ENCODE results near the gene ZNHIT6. TPM values are rescaled to one million over a fixed set of nuclear protein-coding genes. Genes with fewer than 3 reads are reported as not detected.

ZNHIT6 gene
- total RNA-seq, 4 donors from 2014 or later = 13.6 to 31.2 (median 23.2) TPM

DNA sequence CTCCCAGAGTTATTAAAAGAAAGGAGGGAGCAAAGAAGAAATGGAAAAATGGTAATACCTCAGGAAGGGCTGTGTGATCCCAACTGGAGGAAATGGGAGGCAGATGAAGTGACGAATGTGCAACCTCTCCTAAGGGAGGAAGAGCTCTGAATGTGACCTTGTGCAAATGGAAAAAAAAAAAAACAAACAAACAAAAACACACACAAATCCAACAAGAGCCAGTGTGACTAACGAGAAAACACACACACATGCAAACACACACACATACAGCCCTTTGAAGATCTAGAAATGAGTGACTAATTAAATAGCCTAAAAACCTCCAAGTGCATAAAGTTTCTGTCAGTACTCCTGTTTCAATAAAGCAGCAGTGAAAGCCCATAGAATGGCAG is 78.7 kb downstream of the ZNHIT6 start:
- Histone ChIP-seq H3K9me3 (no peaks in the 10 kb centered on the region), H3K4me1 (no peaks in the 10 kb centered on the region), H3K36me3 (no peaks in the 10 kb centered on the region), H3K4me3 (no peak overlapping the region), H3K27ac (no peak overlapping the region), H3K27me3 (no peaks in the 10 kb centered on the region)
- intact Hi-C loops (cut with DNase I; ENCODE audit: low total_unique reads) = no loop called here
- TF ChIP-seq, protein P1, sequence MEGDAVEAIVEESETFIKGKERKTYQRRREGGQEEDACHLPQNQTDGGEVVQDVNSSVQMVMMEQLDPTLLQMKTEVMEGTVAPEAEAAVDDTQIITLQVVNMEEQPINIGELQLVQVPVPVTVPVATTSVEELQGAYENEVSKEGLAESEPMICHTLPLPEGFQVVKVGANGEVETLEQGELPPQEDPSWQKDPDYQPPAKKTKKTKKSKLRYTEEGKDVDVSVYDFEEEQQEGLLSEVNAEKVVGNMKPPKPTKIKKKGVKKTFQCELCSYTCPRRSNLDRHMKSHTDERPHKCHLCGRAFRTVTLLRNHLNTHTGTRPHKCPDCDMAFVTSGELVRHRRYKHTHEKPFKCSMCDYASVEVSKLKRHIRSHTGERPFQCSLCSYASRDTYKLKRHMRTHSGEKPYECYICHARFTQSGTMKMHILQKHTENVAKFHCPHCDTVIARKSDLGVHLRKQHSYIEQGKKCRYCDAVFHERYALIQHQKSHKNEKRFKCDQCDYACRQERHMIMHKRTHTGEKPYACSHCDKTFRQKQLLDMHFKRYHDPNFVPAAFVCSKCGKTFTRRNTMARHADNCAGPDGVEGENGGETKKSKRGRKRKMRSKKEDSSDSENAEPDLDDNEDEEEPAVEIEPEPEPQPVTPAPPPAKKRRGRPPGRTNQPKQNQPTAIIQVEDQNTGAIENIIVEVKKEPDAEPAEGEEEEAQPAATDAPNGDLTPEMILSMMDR (IDR thresholded peaks at IDR 0.05) = no peak
- TF ChIP-seq POLR2A (IDR thresholded peaks at IDR 0.05) = no peak
- DNase-seq = no peak

DNA sequence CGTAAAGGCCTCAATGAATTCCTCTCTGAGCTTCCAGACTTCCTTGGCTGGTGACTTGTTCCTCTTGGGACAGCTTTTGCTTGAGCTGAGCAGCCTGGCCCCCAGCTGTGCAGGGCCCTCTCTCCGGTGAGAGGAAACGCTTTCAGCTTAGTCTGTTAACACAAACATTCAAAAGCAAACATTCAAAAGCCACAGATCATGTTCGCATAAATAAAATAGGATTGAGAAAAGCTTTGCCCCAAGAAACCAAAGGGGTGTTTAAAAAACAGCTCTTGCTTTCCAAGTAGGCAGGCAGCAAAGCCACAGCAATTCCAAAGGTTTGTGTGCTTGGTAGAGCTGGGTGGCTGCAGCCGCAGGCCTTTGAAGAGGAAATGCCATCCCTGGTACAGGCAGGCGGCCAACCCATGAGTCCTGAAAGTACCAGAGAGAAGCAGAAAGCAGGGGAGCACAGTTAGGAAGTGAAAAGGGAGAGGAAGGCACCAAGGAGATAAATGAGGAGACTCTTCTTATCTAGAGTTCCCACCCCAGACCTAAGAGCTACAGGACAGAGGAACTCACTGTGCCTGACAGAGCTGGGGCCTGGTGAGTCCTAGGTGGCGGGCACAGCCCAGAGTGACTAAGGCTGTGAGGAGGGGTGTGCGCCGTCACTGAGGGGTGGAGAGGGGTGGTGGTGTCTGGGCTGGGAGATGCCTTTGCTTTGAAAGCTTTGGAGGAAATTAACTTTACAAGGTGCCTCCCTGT is 79.3 kb downstream of the ZNHIT6 start:
- H3K27me3 ChIP-seq = no peaks in the 10 kb centered on the region
- no peaks in the 10 kb centered on the region for H3K9me3 ChIP-seq
- H3K4me3 ChIP-seq = no peak overlapping the region
- H3K27ac ChIP-seq = no peak overlapping the region
- H3K4me1 ChIP-seq = no peaks in the 10 kb centered on the region
- DNase-seq = no peak
- no peaks in the 10 kb centered on the region for H3K36me3 ChIP-seq
- intact Hi-C loops (cut with DNase I; ENCODE audit: low total_unique reads) = no loop called here
- TF ChIP-seq, protein P1 (IDR thresholded peaks at IDR 0.05) = no peak
- TF ChIP-seq POLR2A (IDR thresholded peaks at IDR 0.05) = no peak

DNA sequence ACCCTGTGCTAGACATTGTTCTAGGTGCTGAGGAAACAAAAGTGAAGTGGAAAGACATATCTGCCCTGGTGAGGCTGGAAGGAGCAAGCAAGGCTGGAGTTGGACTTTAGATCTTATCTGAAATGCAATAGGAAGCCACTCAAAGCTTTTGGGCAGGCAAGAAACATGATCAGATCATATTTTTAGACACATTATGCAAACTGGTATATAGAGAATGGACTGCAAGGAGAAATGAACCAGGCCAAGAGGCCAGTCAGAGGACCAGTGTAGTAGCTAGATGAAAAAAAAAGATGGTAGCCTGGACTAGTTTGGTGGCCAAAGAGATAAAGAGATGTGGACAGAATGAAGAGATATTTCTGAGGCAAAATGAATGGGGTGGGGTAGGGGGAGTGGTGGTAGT is 81.4 kb downstream of the ZNHIT6 start:
- Histone ChIP-seq H3K36me3 (no peaks in the 10 kb centered on the region), H3K27me3 (no peaks in the 10 kb centered on the region), H3K4me3 (no peak overlapping the region), H3K9me3 (peaks cover 0 to 5% of the 10 kb centered on the region in 2 donors), H3K27ac (no peak overlapping the region), H3K4me1 (no peaks in the 10 kb centered on the region)
- DNase-seq = no peak
- no peak for TF ChIP-seq POLR2A (IDR thresholded peaks at IDR 0.05)
- TF ChIP-seq, protein P1 (IDR thresholded peaks at IDR 0.05) = no peak
- intact Hi-C loops (cut with DNase I; ENCODE audit: low total_unique reads) = no loop called here

DNA sequence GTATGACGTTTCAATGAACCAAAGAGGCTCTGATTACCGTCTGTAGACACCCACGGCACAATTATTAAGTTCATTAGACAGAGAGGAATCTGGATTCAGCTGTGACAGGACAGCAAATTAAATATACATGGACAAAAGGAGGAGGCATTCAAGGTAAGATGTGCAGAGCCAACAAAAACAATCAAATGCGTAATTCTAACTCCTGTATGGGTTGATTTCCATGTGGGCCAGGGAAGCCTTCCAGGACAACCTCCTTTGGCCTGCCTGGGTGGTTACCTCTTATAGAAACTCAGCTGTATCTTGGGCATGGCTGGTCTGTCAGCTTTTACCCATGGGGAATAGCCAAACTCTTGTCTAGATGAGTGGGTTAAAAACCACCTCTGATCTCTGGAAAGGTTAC is 83.9 kb downstream of the ZNHIT6 start:
- H3K9me3 ChIP-seq = peaks cover 0 to 11% of the 10 kb centered on the region in 2 donors
- no peak overlapping the region for H3K4me3 ChIP-seq
- no peak overlapping the region for H3K27ac ChIP-seq
- H3K27me3 ChIP-seq = no peaks in the 10 kb centered on the region
- H3K36me3 ChIP-seq = no peaks in the 10 kb centered on the region
- no peaks in the 10 kb centered on the region for H3K4me1 ChIP-seq
- intact Hi-C loops (cut with DNase I; ENCODE audit: low total_unique reads) = no loop called here
- no peak for TF ChIP-seq POLR2A (IDR thresholded peaks at IDR 0.05)
- TF ChIP-seq, protein P1 (IDR thresholded peaks at IDR 0.05) = no peak
- DNase-seq = no peak

DNA sequence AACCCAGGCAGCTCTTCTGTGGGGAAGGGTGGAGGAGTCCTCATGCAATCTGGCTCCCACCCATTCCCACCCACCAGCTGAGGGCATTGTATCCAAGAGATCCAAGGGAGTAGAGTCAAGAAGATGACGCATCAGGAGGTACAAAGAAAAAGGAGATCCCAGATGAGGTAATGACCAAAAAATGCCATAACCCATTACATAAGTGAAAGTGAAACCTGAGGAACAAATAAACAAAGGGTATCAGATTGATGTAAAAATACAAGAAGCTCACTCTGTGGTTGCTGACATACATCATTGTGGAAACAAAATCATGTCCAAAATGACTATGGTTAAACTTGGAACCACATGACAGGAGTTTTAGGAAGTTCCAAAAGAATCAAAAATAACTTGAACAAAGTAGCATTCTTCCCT is 85.2 kb downstream of the ZNHIT6 start:
- intact Hi-C loops (cut with DNase I; ENCODE audit: low total_unique reads) = no loop called here
- Histone ChIP-seq H3K27ac (no peak overlapping the region), H3K9me3 (peaks cover 0 to 11% of the 10 kb centered on the region in 2 donors)

More for the DNA sequence above, 85.2 kb downstream of the ZNHIT6 start:
- no peaks in the 10 kb centered on the region for H3K27me3 ChIP-seq
- no peak for DNase-seq
- TF ChIP-seq POLR2A (IDR thresholded peaks at IDR 0.05) = no peak
- TF ChIP-seq, protein P1 (IDR thresholded peaks at IDR 0.05) = no peak
- H3K4me3 ChIP-seq = no peak overlapping the region
- H3K4me1 ChIP-seq = no peaks in the 10 kb centered on the region
- H3K36me3 ChIP-seq = no peaks in the 10 kb centered on the region

All from uterus (tissue), 4 donors.